MM.1S (cell line): ENCODE measurements around the gene KIF1C.

Experiments
- DNase-seq: peaks from one replicate; pipeline ENCODE4 v3.0.0-alpha.2; 2015
- H2AFZ ChIP-seq: fragments of 300-600 bp; sonication (generic); 2 replicates; pipeline ENCODE4 v1.6.0; 2016; ENCODE audit warnings: antibody characterized with exemption, low read length
- H3F3A ChIP-seq: fragments of 300-600 bp; sonication (generic); 2 replicates; pipeline ENCODE4 v1.6.1; 2016; ENCODE audit warnings: mild to moderate bottlenecking, antibody characterized with exemption, low read length, moderate library complexity, mixed read lengths; ENCODE audit not compliant: insufficient read depth
- H3K27ac ChIP-seq: fragments of 300-600 bp; sonication (generic); 2 replicates; pipeline ENCODE4 v1.5.1; 2016; ENCODE audit warnings: mild to moderate bottlenecking, low read length
- H3K27me3 ChIP-seq: fragments of 300-600 bp; sonication (generic); replicated peaks from 2 replicates; pipeline ENCODE4 v1.6.0; 2016; ENCODE audit warnings: low read length; ENCODE audit not compliant: insufficient read depth
- H3K36me3 ChIP-seq: fragments of 300-600 bp; sonication (generic); replicated peaks from 2 replicates; pipeline ENCODE4 v1.6.1; 2016; ENCODE audit warnings: mild to moderate bottlenecking, low read length, mixed read lengths; ENCODE audit not compliant: insufficient read depth
- H3K4me1 ChIP-seq: fragments of 300-600 bp; sonication (generic); 2 replicates; pipeline ENCODE4 v1.6.1; 2016; ENCODE audit warnings: low read length, mixed read lengths
- H3K4me2 ChIP-seq: fragments of 300-600 bp; sonication (generic); 2 replicates; pipeline ENCODE4 v1.6.0; 2016; ENCODE audit warnings: low read depth, low read length
- H3K4me3 ChIP-seq: fragments of 300-600 bp; sonication (generic); 2 replicates; pipeline ENCODE4 v1.5.1; 2016; ENCODE audit warnings: low read length, mixed read lengths
- H3K79me2 ChIP-seq: fragments of 300-600 bp; sonication (generic); 2 replicates; pipeline ENCODE4 v1.6.1; 2016; ENCODE audit warnings: mixed run types, low read length, mixed read lengths
- H3K9ac ChIP-seq: fragments of 300-600 bp; sonication (generic); 2 replicates; pipeline ENCODE4 v1.6.1; 2016; ENCODE audit warnings: low read length, mixed read lengths
- H3K9me2 ChIP-seq: fragments of 300-600 bp; sonication (generic); replicated peaks from 2 replicates; pipeline ENCODE4 v1.6.1; 2016; ENCODE audit warnings: mild to moderate bottlenecking, low read length, mixed read lengths; ENCODE audit not compliant: insufficient read depth
- H3K9me3 ChIP-seq: fragments of 300-600 bp; sonication (generic); replicated peaks from 2 replicates; pipeline ENCODE4 v1.6.1; 2016; ENCODE audit warnings: mild to moderate bottlenecking, low read length, mixed read lengths; ENCODE audit not compliant: insufficient read depth
- H4K20me1 ChIP-seq: fragments of 300-600 bp; sonication (generic); 2 replicates; pipeline ENCODE4 v1.6.1; 2016; ENCODE audit warnings: mild to moderate bottlenecking, low read length, moderate library complexity, mixed read lengths; ENCODE audit not compliant: insufficient read depth
- EZH2 ChIP-seq: fragments of 300-600 bp; sonication (generic); optimal IDR thresholded peaks from 2 replicates; pipeline ENCODE3; 2017; ENCODE audit warnings: low read depth, mild to moderate bottlenecking, antibody characterized with exemption, low read length, mixed read lengths
- EZH2phosphoT487 ChIP-seq: fragments of 300-600 bp; sonication (generic); IDR thresholded peaks from 2 replicates; pipeline ENCODE4 v1.6.1; 2018; ENCODE audit warnings: antibody characterized with exemption, low read length
- TF ChIP-seq, protein P1 (sequence below): fragments of 300-600 bp; sonication (generic); IDR thresholded peaks from 2 replicates; pipeline ENCODE4 v1.5.1; 2016; ENCODE audit warnings: antibody characterized with exemption, low read length, mixed read lengths

The KIF1C gene

DNA sequence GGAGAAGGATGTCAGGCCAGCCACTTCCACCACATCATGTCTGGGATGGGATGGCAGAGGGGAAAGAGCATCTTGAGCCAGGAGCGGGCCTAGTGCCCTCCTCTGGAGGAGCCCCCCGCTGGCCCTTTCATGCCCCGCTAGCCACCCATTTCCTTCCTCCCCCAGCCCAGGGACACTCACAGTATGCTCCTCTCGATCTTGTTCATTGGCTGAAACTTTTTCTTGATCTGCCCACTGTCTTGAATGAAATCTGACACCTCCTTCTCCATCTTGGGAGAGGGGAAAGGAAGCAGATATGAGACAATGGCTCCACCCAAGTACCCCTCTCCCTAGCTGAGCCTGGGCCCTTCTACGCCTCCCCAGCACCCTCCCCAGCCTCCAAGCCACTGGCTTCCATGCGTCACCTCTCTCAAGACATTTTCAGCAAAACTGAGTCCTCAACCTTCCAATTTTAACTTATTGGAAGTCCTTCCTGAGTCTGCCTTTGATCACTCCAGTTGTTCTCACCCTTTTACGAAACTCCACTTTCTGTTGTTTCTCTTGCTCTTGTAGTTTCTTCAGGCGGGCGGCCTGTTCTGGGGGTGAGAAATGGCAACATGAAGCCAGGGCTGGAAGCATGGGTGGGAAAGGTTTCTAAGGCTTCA lies 37.3 kb upstream of the KIF1C start:
- H3K79me2 ChIP-seq: peaks cover 3% of the 10 kb centered on the region; the same call in 1 of the 2 replicates
- H3K27ac ChIP-seq: no peak overlapping the region
- H3K9me2 ChIP-seq: no peaks in the 10 kb centered on the region
- no peaks in the 10 kb centered on the region for H3F3A ChIP-seq
- no peak for TF ChIP-seq EZH2phosphoT487
- TF ChIP-seq, protein P1, sequence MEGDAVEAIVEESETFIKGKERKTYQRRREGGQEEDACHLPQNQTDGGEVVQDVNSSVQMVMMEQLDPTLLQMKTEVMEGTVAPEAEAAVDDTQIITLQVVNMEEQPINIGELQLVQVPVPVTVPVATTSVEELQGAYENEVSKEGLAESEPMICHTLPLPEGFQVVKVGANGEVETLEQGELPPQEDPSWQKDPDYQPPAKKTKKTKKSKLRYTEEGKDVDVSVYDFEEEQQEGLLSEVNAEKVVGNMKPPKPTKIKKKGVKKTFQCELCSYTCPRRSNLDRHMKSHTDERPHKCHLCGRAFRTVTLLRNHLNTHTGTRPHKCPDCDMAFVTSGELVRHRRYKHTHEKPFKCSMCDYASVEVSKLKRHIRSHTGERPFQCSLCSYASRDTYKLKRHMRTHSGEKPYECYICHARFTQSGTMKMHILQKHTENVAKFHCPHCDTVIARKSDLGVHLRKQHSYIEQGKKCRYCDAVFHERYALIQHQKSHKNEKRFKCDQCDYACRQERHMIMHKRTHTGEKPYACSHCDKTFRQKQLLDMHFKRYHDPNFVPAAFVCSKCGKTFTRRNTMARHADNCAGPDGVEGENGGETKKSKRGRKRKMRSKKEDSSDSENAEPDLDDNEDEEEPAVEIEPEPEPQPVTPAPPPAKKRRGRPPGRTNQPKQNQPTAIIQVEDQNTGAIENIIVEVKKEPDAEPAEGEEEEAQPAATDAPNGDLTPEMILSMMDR: no peak
- TF ChIP-seq EZH2: no peak
- no peak for DNase-seq
- H3K4me2 ChIP-seq: no peak overlapping the region
- no peak overlapping the region for H2AFZ ChIP-seq
- H3K4me3 ChIP-seq: no peak overlapping the region
- H4K20me1 ChIP-seq: no peaks in the 10 kb centered on the region
- H3K27me3 ChIP-seq: no peaks in the 10 kb centered on the region
- no peaks in the 10 kb centered on the region for H3K4me1 ChIP-seq
- H3K36me3 ChIP-seq: no peaks in the 10 kb centered on the region
- no peak overlapping the region for H3K9ac ChIP-seq
- no peaks in the 10 kb centered on the region for H3K9me3 ChIP-seq

DNA sequence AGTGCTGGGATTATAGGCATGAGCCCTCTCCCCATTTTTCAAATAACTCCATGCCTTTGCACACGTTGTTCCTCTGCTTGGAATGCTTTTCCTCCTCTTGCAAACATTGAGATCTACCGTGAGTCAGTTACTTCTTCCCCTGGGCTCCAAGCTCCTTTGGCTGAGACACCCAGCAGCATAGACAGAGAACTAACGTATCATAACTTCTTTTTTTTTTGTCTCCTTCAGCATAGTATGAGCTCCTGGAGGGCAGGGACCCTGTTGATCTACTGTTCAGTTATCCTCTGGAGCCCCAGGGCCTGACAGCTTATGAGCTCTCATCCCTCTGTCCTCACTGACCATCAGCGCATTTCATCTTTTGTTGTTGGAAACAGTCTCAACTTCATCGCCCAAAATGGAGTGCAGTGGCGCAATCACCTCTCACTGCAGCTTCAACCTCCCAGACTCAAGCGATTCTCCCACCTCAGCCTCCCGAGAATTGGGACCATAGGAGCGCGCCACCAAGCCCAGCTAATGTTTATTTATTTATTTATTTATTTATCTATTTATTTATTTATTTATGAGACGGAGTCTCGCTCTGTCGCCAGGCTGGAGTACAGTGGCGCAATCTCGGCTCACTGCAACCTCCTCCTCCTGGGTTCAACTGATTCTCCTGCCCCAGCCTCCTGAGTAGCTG lies 32.3 kb upstream of the KIF1C start:
- Histone ChIP-seq H3K36me3 (no peaks in the 10 kb centered on the region), H2AFZ (no peak overlapping the region), H4K20me1 (no peaks in the 10 kb centered on the region), H3K27me3 (no peaks in the 10 kb centered on the region), H3K79me2 (peaks cover 25% of the 10 kb centered on the region), H3K9me3 (no peaks in the 10 kb centered on the region), H3K9me2 (no peaks in the 10 kb centered on the region), H3K4me3 (no peak overlapping the region), H3K27ac (no peak overlapping the region), H3K4me2 (no peak overlapping the region), H3K9ac (no peak overlapping the region), H3K4me1 (peaks cover 12% of the 10 kb centered on the region; the same call in 1 of the 2 replicates), H3F3A (peaks cover 8% of the 10 kb centered on the region; the same call in 1 of the 2 replicates)
- no peak for DNase-seq
- TF ChIP-seq EZH2: no peak
- TF ChIP-seq EZH2phosphoT487: no peak
- TF ChIP-seq, protein P1: no peak

DNA sequence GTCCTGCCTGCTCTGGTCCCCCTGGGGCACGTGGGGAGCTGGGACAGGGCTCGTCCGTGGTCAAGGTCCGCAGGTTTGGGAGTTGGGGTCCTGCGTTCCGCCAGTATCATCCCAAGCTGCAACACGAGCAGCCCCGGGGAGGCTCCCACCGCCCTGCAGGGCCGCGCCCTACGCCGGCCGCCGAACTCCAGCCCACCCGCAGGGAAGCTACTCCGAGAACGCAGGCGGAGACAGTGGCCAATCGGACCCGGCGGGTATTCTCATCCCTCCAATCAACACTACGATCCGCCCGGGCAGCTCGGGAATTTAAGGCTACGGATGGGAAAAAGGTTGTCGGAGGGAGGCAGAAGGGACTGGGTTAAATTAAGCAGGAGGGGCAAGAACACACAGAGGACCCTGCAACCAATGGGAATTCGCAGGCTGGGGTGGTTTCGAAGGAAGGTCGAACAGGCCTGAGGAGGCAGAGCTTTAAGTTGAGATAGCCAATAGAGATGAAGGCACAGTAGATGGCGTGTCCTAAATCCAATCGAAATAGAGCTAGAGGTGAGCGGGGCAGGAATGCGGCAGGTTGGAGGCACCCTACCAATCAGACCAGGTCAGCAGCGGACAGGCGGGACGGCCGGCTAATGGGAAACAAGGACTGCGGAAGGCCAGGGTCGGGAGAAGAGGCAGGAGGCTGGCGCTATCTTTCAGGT lies 30.8 kb upstream of the KIF1C start:
- Histone ChIP-seq H3F3A (peaks cover 12% of the 10 kb centered on the region; the same call in 1 of the 2 replicates), H3K27ac (peak overlapping the region; percentile 84; the same call in 1 of the 2 replicates), H3K79me2 (peaks cover 25% of the 10 kb centered on the region), H3K9me3 (no peaks in the 10 kb centered on the region), H4K20me1 (no peaks in the 10 kb centered on the region), H3K4me1 (peaks cover 12% of the 10 kb centered on the region; the same call in 1 of the 2 replicates), H3K36me3 (no peaks in the 10 kb centered on the region), H3K27me3 (no peaks in the 10 kb centered on the region), H3K9me2 (no peaks in the 10 kb centered on the region), H3K9ac (peak overlapping the region; percentile 86), H3K4me3 (peak overlapping the region; percentile 84), H2AFZ (peak overlapping the region; percentile 65), H3K4me2 (peak overlapping the region; percentile 82)
- peak; percentile 99 for DNase-seq
- TF ChIP-seq, protein P1: no peak
- TF ChIP-seq EZH2phosphoT487: no peak
- no peak for TF ChIP-seq EZH2
